ENCODE results near the gene HOXB4.

HOXB4 gene

GRCh38 chr17:48611681-48612455, 33.7 kb upstream of the HOXB4 start:
- Histone ChIP-seq H3K4me3 (replicated peaks; ENCODE audit: low read depth, low read length) (peak overlapping the region; percentile 82), H3K27me3 (replicated peaks; ENCODE audit: control insufficient read depth, insufficient read depth, low read length) (peaks cover 3% of the 10 kb centered on the region), H3K36me3 (ENCODE audit: control insufficient read depth, insufficient read depth, low read length) (no peaks in the 10 kb centered on the region)
- TF ChIP-seq, protein P1, sequence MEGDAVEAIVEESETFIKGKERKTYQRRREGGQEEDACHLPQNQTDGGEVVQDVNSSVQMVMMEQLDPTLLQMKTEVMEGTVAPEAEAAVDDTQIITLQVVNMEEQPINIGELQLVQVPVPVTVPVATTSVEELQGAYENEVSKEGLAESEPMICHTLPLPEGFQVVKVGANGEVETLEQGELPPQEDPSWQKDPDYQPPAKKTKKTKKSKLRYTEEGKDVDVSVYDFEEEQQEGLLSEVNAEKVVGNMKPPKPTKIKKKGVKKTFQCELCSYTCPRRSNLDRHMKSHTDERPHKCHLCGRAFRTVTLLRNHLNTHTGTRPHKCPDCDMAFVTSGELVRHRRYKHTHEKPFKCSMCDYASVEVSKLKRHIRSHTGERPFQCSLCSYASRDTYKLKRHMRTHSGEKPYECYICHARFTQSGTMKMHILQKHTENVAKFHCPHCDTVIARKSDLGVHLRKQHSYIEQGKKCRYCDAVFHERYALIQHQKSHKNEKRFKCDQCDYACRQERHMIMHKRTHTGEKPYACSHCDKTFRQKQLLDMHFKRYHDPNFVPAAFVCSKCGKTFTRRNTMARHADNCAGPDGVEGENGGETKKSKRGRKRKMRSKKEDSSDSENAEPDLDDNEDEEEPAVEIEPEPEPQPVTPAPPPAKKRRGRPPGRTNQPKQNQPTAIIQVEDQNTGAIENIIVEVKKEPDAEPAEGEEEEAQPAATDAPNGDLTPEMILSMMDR (IDR thresholded peaks at IDR 0.05; ENCODE audit: insufficient read depth, low read length, poor library complexity, severe bottlenecking), result no peak
- DNase-seq (ENCODE audit: extremely low read depth, insufficient read length), result no peak

- Histone ChIP-seq H3K4me3 (replicated peaks; ENCODE audit: low read depth, low read length) (peak overlapping the region; percentile 82), H3K27me3 (replicated peaks; ENCODE audit: control insufficient read depth, insufficient read depth, low read length) (peaks cover under 1% of the 10 kb centered on the region), H3K36me3 (ENCODE audit: control insufficient read depth, insufficient read depth, low read length) (no peaks in the 10 kb centered on the region)
- TF ChIP-seq, protein P1 (IDR thresholded peaks at IDR 0.05; ENCODE audit: insufficient read depth, low read length, poor library complexity, severe bottlenecking), result no peak
- DNase-seq (ENCODE audit: extremely low read depth, insufficient read length), result no peak
Measured at GRCh38 chr17:48611213-48611612, 33.1 kb upstream of the HOXB4 start.

GRCh38 chr17:48610282-48611211, 32.4 kb upstream of the HOXB4 start, which contains the start of gene HOXB7:
Gene HOXB7, minus strand, starts transcription at chr17:48611017. Its CDS starts 99 bp downstream, at chr17:48610918.
- TF ChIP-seq, protein P1 (IDR thresholded peaks at IDR 0.05; ENCODE audit: insufficient read depth, low read length, poor library complexity, severe bottlenecking), result no peak
- Histone ChIP-seq H3K27me3 (replicated peaks; ENCODE audit: control insufficient read depth, insufficient read depth, low read length) (no peaks in the 10 kb centered on the region; the same call in 1 of the 2 replicates), H3K4me3 (replicated peaks; ENCODE audit: low read depth, low read length) (peak within 1 kb of the TSS; percentile 82), H3K36me3 (ENCODE audit: control insufficient read depth, insufficient read depth, low read length) (no peaks in the 10 kb centered on the region)
- peak; percentile 73 for DNase-seq (ENCODE audit: extremely low read depth, insufficient read length)

- Histone ChIP-seq H3K27me3 (replicated peaks; ENCODE audit: control insufficient read depth, insufficient read depth, low read length) (no peaks in the 10 kb centered on the region; the same call in 1 of the 2 replicates), H3K4me3 (replicated peaks; ENCODE audit: low read depth, low read length) (peak overlapping the region; percentile 82), H3K36me3 (ENCODE audit: control insufficient read depth, insufficient read depth, low read length) (no peaks in the 10 kb centered on the region)
- DNase-seq (ENCODE audit: extremely low read depth, insufficient read length), result no peak
- TF ChIP-seq, protein P1 (IDR thresholded peaks at IDR 0.05; ENCODE audit: insufficient read depth, low read length, poor library complexity, severe bottlenecking), result no peak
Measured at GRCh38 chr17:48609759-48610281, 31.7 kb upstream of the HOXB4 start.

GRCh38 chr17:48609033-48609432, 30.9 kb upstream of the HOXB4 start:
- DNase-seq (ENCODE audit: extremely low read depth, insufficient read length), result no peak
- Histone ChIP-seq H3K4me3 (replicated peaks; ENCODE audit: low read depth, low read length) (no peak overlapping the region), H3K36me3 (ENCODE audit: control insufficient read depth, insufficient read depth, low read length) (no peaks in the 10 kb centered on the region), H3K27me3 (replicated peaks; ENCODE audit: control insufficient read depth, insufficient read depth, low read length) (no peaks in the 10 kb centered on the region)
- TF ChIP-seq, protein P1 (IDR thresholded peaks at IDR 0.05; ENCODE audit: insufficient read depth, low read length, poor library complexity, severe bottlenecking), result no peak
